ENCODE results near the gene GNAS.

DNA sequence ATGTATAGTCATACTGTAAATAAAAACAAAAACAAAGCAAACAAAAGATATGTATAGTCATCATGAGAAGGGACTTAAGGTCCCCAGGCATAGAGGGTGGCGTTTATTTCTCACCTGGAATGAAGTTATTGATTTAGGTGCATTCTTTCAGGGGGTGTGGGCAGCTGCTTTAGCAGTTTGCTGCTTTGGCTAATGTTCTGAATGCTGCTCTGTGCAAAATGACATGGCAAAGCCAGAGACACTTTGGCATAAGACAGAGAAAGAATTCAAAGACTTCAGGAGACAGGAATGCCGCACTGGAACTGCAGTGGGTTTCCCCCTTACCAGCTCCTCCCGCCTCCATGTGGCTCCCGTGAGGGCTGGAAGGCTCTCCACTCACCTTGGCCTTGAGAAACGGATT is 92.1 kb downstream of the GNAS start:
- no peak for TF ChIP-seq POLR2AphosphoS5 (IDR thresholded peaks at IDR 0.05; ENCODE audit: low read depth, low read length)
- TF ChIP-seq TAF1 (IDR thresholded peaks at IDR 0.05; ENCODE audit: low read depth, low read length), result no peak
- TF ChIP-seq POLR2A (IDR thresholded peaks at IDR 0.05; ENCODE audit: low read depth, low read length), result no peak
- TF ChIP-seq PAX5 (IDR thresholded peaks at IDR 0.05; ENCODE audit: insufficient read depth, low read length, severe bottlenecking), result no peak
- no peak for TF ChIP-seq POU2F2 (IDR thresholded peaks at IDR 0.05; ENCODE audit: low read depth, low read length)

All from GM12891 (cell line).